Measurements from ENCODE around the gene MYOF. TPM values are rescaled to one million over a fixed set of nuclear protein-coding genes. Genes with fewer than 3 reads are reported as not detected.

Gene MYOF, protein sequence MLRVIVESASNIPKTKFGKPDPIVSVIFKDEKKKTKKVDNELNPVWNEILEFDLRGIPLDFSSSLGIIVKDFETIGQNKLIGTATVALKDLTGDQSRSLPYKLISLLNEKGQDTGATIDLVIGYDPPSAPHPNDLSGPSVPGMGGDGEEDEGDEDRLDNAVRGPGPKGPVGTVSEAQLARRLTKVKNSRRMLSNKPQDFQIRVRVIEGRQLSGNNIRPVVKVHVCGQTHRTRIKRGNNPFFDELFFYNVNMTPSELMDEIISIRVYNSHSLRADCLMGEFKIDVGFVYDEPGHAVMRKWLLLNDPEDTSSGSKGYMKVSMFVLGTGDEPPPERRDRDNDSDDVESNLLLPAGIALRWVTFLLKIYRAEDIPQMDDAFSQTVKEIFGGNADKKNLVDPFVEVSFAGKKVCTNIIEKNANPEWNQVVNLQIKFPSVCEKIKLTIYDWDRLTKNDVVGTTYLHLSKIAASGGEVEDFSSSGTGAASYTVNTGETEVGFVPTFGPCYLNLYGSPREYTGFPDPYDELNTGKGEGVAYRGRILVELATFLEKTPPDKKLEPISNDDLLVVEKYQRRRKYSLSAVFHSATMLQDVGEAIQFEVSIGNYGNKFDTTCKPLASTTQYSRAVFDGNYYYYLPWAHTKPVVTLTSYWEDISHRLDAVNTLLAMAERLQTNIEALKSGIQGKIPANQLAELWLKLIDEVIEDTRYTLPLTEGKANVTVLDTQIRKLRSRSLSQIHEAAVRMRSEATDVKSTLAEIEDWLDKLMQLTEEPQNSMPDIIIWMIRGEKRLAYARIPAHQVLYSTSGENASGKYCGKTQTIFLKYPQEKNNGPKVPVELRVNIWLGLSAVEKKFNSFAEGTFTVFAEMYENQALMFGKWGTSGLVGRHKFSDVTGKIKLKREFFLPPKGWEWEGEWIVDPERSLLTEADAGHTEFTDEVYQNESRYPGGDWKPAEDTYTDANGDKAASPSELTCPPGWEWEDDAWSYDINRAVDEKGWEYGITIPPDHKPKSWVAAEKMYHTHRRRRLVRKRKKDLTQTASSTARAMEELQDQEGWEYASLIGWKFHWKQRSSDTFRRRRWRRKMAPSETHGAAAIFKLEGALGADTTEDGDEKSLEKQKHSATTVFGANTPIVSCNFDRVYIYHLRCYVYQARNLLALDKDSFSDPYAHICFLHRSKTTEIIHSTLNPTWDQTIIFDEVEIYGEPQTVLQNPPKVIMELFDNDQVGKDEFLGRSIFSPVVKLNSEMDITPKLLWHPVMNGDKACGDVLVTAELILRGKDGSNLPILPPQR (N-terminal part only)
- 1 to 10 TPM; 5.5 to 6.6 TPM for total RNA-seq

DNA sequence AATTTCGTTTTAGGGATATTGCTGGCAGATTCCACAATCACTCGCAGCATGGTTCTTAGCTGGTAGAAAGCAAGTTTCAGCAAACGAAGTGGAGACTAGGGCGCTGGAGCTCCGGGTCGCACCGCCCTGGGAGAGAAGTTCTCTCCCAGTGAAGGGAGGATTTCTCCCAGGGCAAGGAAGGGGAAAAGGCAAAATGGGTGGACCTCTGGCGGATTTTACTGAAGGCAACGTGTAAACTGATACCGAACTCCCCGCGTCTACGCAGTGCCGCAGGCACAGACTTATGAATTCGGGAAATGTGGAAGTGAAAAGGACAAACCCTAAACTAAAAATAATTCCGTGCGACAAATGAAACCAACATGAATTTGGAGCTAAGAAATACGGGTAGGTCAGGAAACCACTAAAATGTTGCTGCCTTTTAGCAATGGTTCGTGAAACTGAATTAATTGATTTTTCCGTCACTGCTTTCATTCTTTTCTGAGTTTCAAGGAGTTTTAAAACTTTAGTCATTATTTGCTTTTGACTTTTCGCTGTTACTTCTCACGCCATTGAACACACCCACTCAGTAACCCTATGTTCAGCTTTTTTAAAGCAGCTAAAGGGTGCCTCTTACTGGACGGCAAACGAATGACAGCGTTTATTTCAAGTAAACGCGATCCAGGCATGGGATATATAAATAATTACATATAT lies at the start of gene MYOF:
Gene MYOF (minus strand): TSS at position 190 of the 690 bp plus-strand sequence. CDS start 140 bp downstream, at position 50.
- Mint-ChIP-seq H3K4me3 (peak within 1 kb of the TSS; percentile 81), H3K27me3 (peaks cover 25% of the 10 kb centered on the region), H3K36me3 (no peaks in the 10 kb centered on the region), H3K9me3 (ENCODE audit: low read depth) (no peaks in the 10 kb centered on the region), H3K27ac (peak within 1 kb of the TSS; percentile 83), H3K4me1 (peaks cover 18% of the 10 kb centered on the region)
- CTCF ChIA-PET, result interaction anchor here (0.6 to 13.3 kb wide), 33 partner anchors 8 to 215 kb away, joined by 3 to 365 read pairs (median 6); partner anchors contain the start of gene CEP55
- ATAC-seq (peak; percentile 83), DNase-seq (peak; percentile 71)

DNA sequence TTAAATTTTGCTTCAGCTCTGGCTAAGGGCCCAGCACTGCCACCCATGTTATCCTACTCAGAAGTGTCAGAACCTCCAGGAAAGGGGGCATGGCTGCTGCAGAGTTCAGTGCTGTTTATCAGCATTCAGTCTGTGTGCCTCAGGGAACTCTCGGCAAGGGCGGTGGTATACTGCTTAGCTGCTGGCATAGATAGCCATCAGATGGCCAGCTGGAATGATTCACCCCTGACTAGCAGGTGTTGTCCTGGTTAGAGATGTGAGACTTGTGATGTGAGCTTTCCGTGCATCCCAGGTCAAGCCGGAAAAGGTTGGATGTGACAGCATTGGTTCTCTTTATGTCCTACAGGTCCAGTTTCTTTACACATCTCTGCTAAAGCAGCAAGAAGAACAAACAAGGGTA lies 36.4 kb upstream of the MYOF start:
- Mint-ChIP-seq H3K9me3 (ENCODE audit: low read depth) (peaks cover 2% of the 10 kb centered on the region), H3K4me1 (no peaks in the 10 kb centered on the region), H3K4me3 (no peak overlapping the region), H3K36me3 (peaks cover 74% of the 10 kb centered on the region), H3K27me3 (no peaks in the 10 kb centered on the region), H3K27ac (no peak overlapping the region)
- no peak for ATAC-seq
- CTCF ChIA-PET, result no interaction called here
- DNase-seq, result no peak

DNA sequence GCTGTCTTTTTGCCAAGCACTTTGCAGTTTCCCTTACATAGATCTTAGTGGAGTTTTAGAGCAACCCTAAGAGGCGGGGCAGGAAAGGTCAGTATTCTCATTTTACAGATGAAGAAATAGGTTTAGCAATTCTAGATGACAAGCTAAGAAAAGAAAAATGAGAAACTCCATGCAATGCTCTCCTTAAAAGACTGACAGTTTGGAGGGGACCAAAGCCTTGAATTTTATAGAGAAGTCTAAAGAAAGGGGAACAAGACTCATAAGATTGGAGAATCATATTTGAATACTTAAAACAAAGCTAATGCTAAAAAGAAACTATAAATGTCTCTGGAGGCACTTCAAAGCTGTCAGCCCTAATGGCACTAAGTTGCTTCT lies 33.9 kb upstream of the MYOF start:
- peaks cover 58% of the 10 kb centered on the region for H3K36me3 Mint-ChIP-seq
- CTCF ChIA-PET, result interaction anchor here (0.9 to 1.0 kb wide), 2 partner anchors 21 to 140 kb away, joined by 3 to 4 read pairs; no protein-coding TSS in a partner anchor
- no peaks in the 10 kb centered on the region for H3K27me3 Mint-ChIP-seq
- H3K9me3 Mint-ChIP-seq (ENCODE audit: low read depth), result no peaks in the 10 kb centered on the region
- no peak overlapping the region for H3K4me3 Mint-ChIP-seq
- ATAC-seq (no peak), DNase-seq (no peak)
- no peak overlapping the region for H3K27ac Mint-ChIP-seq
- peaks cover 3% of the 10 kb centered on the region for H3K4me1 Mint-ChIP-seq

DNA sequence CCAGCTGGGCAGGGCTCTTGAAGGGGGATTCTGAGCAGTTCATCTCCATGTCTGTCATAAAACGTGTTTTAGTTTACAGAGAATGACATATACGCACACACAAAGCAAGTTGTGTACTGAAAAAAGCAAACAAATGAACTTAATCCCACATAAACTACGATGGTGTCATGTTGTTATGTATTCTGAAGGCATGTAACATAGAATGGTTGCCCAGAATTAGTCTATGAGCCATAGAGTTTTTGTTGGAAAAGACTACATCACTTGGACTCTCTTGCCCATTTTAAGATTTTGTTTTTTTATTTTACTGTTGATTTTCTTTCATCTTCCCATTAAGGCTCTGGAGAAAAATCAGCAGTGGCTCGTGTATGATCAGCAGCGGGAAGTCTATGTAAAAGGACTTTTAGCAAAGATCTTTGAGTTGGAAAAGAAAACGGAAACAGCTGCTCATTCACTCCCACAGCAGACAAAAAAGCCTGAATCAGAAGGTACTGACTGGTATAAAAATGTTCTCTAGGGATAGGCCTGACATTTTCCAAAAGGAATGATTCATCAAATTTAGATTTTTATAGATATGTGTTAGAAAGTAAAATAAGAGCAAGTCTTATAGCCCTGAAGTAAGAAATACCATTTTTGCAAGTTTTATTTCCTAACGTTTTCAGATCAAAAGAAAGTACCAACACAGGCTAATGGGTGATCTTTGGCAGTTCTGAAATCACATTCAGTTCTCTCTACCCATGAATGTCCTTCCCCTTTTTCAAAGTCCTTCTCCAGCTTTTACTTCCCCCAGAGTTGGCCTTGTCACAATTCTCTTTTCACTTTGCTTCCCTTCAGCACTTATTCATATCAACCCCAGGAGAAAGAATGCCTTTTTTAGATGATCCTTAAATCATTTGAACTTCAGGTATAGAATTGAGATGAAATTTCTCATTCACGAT lies 33.2 kb upstream of the MYOF start:
- no peaks in the 10 kb centered on the region for H3K27me3 Mint-ChIP-seq
- peaks cover 6% of the 10 kb centered on the region for H3K4me1 Mint-ChIP-seq
- DNase-seq, result no peak
- no peaks in the 10 kb centered on the region for H3K9me3 Mint-ChIP-seq (ENCODE audit: low read depth)
- H3K4me3 Mint-ChIP-seq, result no peak overlapping the region
- no peak overlapping the region for H3K27ac Mint-ChIP-seq
- H3K36me3 Mint-ChIP-seq, result peaks cover 58% of the 10 kb centered on the region
- no peak for ATAC-seq
- CTCF ChIA-PET, result interaction anchor here (0.9 to 1.0 kb wide), 2 partner anchors 22 to 139 kb away, joined by 3 to 4 read pairs; no protein-coding TSS in a partner anchor

DNA sequence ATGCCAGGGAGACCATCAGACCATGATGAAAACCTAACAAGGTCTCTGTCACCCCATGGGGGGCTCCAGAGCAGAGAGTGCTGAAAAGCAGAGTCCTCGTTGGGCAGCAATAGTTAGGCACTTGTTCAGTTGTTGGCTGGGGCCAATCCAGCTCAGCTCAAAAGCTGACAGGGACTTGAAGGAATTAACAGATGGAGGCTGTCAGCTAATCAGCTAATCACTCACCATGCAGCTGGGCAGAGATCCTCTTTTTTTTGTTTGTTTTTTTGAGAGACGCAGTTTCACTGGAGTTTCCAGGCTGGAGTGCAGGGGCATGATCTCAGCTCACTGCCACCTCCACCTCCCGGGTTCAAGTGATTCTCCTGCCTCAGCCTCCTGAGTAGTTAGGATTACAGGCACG lies 32.4 kb upstream of the MYOF start:
- Mint-ChIP-seq H3K27ac (no peak overlapping the region), H3K4me3 (no peak overlapping the region), H3K4me1 (peaks cover 12% of the 10 kb centered on the region), H3K9me3 (ENCODE audit: low read depth) (no peaks in the 10 kb centered on the region), H3K27me3 (no peaks in the 10 kb centered on the region), H3K36me3 (peaks cover 58% of the 10 kb centered on the region)
- CTCF ChIA-PET, result interaction anchor here (6.3 kb wide), 1 partner anchor 137 kb away, joined by 71 read pairs; no protein-coding TSS in a partner anchor
- no peak for ATAC-seq
- no peak for DNase-seq

DNA sequence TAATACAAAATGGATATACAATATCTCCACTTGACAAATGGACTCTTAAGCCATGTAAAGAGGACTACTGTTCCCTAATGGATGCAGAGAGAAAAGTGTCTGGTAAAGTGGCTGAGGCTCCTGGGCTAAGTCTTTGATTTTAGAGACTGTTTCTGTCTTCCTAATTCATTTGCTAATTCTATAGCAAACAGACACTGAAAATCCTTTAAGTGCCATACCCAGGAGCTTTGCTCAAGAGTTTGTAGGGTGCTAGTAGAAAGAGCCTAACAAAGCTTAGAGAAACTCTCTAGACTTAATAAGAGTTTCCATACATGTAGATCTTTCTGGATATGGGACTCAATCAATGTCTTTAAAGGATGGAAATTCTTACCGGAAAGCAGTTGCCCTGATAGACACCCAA lies 31.0 kb upstream of the MYOF start:
- H3K4me1 Mint-ChIP-seq, result peaks cover 22% of the 10 kb centered on the region
- no peaks in the 10 kb centered on the region for H3K9me3 Mint-ChIP-seq (ENCODE audit: low read depth)
- no peak overlapping the region for H3K4me3 Mint-ChIP-seq
- CTCF ChIA-PET, result interaction anchor here (0.8 to 6.3 kb wide), 9 partner anchors 8 to 303 kb away, joined by 3 to 71 read pairs (median 4); partner anchors contain the start of genes CEP55 and MYOF
- no peak overlapping the region for H3K27ac Mint-ChIP-seq
- ATAC-seq (no peak), DNase-seq (no peak)
- H3K27me3 Mint-ChIP-seq, result no peaks in the 10 kb centered on the region
- peaks cover 56% of the 10 kb centered on the region for H3K36me3 Mint-ChIP-seq

DNA sequence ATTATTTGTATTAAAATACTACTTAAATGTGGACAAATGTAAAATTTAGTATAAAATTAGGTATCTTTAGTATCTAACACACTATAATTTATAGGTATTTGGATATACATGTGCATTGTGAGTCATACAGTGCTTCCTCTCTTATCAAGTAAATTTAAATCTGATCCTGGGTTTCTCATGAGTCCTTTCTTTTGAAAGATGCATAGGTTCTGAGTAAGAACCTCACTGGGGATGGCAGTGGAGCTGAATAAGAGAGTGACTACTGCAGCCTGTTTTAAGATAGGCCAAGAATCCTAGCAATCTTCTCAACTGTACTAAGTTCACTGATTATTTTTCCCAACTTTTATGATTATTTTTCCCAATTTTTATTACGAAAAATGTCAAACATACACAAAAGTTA lies 30.4 kb upstream of the MYOF start:
- no peak overlapping the region for H3K27ac Mint-ChIP-seq
- H3K9me3 Mint-ChIP-seq (ENCODE audit: low read depth), result no peaks in the 10 kb centered on the region
- DNase-seq, result no peak
- H3K4me3 Mint-ChIP-seq, result no peak overlapping the region
- H3K36me3 Mint-ChIP-seq, result peaks cover 54% of the 10 kb centered on the region
- no peak for ATAC-seq
- peaks cover 24% of the 10 kb centered on the region for H3K4me1 Mint-ChIP-seq
- H3K27me3 Mint-ChIP-seq, result no peaks in the 10 kb centered on the region
- CTCF ChIA-PET, result interaction anchor here (0.6 to 6.3 kb wide), 11 partner anchors 16 to 646 kb away, joined by 3 to 71 read pairs (median 4); partner anchors contain the start of genes CEP55 and MYOF

DNA sequence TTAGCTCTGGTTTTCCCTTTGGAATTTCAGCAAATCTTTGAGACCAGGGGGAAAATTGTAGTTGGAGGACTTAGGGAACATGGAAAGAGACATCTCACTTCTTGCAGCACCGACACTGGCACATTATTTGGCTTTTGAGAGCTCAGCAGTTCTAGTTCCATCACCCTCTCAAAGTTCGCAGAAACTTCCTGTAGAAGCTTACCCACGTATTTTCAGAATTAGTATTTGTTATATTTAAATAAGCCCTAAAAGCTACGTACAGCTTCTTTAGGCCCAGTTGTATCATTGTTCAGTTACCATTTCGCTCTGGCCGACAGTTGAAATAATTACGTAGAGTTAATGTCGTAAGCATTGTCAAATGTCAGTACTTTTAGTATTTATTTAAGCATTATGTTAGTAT lies 27.7 kb upstream of the MYOF start:
- no peak overlapping the region for H3K27ac Mint-ChIP-seq

DNA sequence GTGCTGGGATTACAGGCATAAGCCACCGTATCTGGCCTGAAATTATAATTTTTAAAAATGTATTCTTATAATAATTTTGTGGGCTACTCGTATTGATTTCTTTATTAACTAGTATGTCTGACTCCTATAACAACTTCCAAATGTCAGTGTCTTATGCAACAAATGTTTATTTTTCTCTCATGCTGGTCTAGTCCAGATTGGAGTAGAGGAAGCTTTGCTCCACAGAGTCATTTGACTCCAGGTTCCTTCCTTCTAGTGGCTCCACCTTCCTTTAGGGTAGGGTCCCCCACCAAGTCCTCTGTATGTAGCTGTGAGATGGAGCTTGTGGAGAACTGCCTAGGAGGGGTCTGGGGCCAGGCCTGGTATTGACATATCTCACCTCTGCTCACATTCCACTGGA lies 22.9 kb upstream of the MYOF start:
- Mint-ChIP-seq H3K27me3 (no peaks in the 10 kb centered on the region), H3K36me3 (peaks cover 65% of the 10 kb centered on the region), H3K27ac (no peak overlapping the region), H3K4me1 (peaks cover 47% of the 10 kb centered on the region), H3K9me3 (ENCODE audit: low read depth) (no peaks in the 10 kb centered on the region), H3K4me3 (no peak overlapping the region)
- CTCF ChIA-PET, result interaction anchor here (0.6 to 3.6 kb wide), 4 partner anchors 9 to 129 kb away, joined by 3 to 22 read pairs (median 4); partner anchors contain the start of gene MYOF
- DNase-seq (no peak), ATAC-seq (no peak)

More for the DNA sequence above, 27.7 kb upstream of the MYOF start:
- Mint-ChIP-seq H3K36me3 (peaks cover 50% of the 10 kb centered on the region), H3K27me3 (no peaks in the 10 kb centered on the region), H3K9me3 (ENCODE audit: low read depth) (no peaks in the 10 kb centered on the region), H3K4me1 (peaks cover 24% of the 10 kb centered on the region), H3K4me3 (no peak overlapping the region)
- CTCF ChIA-PET, result interaction anchor here (1.2 to 6.3 kb wide), 9 partner anchors 7 to 151 kb away, joined by 3 to 71 read pairs (median 14); partner anchors contain the start of genes CEP55 and MYOF
- DNase-seq (no peak), ATAC-seq (no peak)

DNA sequence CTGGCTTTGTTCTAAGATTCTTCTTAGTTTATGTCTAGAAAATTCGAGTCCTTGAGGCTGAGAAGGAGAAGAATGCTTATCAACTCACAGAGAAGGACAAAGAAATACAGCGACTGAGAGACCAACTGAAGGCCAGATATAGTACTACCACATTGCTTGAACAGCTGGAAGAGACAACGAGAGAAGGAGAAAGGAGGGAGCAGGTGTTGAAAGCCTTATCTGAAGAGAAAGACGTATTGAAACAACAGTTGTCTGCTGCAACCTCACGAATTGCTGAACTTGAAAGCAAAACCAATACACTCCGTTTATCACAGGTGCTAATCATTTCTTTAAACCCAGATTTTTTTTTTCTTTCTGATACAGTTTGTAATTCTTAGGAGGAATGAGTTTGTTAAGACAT lies 20.9 kb upstream of the MYOF start:
- ATAC-seq, result peak; percentile 27
- DNase-seq, result no peak
- Mint-ChIP-seq H3K36me3 (peaks cover 64% of the 10 kb centered on the region), H3K4me1 (peaks cover 48% of the 10 kb centered on the region), H3K9me3 (ENCODE audit: low read depth) (no peaks in the 10 kb centered on the region), H3K4me3 (peak overlapping the region; percentile 39), H3K27ac (peak overlapping the region; percentile 80), H3K27me3 (no peaks in the 10 kb centered on the region)
- CTCF ChIA-PET, result interaction anchor here (0.9 to 3.6 kb wide), 5 partner anchors 8 to 127 kb away, joined by 3 to 22 read pairs (median 9); partner anchors contain the start of gene MYOF

DNA sequence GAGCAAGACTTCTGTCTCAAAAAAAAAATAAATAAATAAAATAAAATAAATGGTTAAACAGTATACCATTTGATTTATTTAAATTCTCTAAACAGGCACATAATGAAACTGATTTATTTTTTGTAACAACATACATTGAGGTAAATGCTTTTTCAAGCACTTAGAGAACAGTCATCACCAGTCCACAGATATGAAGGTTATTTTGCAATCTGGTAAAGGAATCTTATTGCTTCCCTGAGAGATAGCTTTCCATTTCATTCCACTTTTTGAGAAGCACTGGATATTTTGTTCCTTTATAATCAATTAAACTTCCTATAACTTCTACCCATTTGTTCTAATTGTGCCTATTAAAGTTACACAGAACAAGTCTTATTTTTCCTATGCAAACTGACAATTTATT lies 19.5 kb upstream of the MYOF start:
- peaks cover 58% of the 10 kb centered on the region for H3K36me3 Mint-ChIP-seq
- H3K4me3 Mint-ChIP-seq, result no peak overlapping the region
- H3K27ac Mint-ChIP-seq, result peak overlapping the region; percentile 47
- DNase-seq (no peak), ATAC-seq (no peak)
- CTCF ChIA-PET, result interaction anchor here (0.8 to 3.6 kb wide), 4 partner anchors 9 to 420 kb away, joined by 3 to 22 read pairs (median 15); partner anchors contain the start of gene MYOF
- no peaks in the 10 kb centered on the region for H3K27me3 Mint-ChIP-seq
- H3K4me1 Mint-ChIP-seq, result peaks cover 49% of the 10 kb centered on the region
- no peaks in the 10 kb centered on the region for H3K9me3 Mint-ChIP-seq (ENCODE audit: low read depth)

All from activated CD8-positive, alpha-beta memory T cell treated with anti-CD3 and anti-CD28 coated beads, Interleukin-2, amount 10 ng/mL, durations not matched to agents 7 days and 5 days (primary cell).